Measurements from ENCODE around the gene GJD2.

DNA sequence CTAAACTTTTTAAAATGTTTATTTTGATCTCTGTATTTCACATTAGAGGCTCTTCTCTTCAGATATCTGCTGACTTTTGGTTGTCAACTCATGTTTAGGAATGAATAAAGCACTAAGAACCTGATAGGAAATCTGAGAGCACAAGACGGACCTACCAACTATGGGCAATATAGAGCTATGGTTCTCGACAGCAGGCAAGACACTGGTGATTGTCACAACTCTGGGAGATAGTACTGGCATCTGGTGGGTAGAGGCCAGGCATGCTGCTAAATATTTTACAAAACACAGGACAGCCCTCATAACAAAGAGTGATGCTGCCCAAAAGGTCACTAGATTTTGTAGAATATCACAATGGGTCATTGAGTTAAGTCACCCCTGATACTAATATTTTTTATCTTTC is 17.5 kb upstream of the GJD2 start:
- TF ChIP-seq, protein P1, sequence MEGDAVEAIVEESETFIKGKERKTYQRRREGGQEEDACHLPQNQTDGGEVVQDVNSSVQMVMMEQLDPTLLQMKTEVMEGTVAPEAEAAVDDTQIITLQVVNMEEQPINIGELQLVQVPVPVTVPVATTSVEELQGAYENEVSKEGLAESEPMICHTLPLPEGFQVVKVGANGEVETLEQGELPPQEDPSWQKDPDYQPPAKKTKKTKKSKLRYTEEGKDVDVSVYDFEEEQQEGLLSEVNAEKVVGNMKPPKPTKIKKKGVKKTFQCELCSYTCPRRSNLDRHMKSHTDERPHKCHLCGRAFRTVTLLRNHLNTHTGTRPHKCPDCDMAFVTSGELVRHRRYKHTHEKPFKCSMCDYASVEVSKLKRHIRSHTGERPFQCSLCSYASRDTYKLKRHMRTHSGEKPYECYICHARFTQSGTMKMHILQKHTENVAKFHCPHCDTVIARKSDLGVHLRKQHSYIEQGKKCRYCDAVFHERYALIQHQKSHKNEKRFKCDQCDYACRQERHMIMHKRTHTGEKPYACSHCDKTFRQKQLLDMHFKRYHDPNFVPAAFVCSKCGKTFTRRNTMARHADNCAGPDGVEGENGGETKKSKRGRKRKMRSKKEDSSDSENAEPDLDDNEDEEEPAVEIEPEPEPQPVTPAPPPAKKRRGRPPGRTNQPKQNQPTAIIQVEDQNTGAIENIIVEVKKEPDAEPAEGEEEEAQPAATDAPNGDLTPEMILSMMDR (conservative IDR thresholded peaks at IDR 0.05; ENCODE audit: low read length) = no peak
- TF ChIP-seq EZH2phosphoT487 (IDR thresholded peaks at IDR 0.05; ENCODE audit: borderline replicate concordance) = no peak

Measured in Loucy (cell line).